GM19351 (cell line): ENCODE results near the gene TMEM255B.

Experiments used
- ATAC-seq: cut with Tn5 transposase; IDR thresholded peaks from one replicate; pipeline ENCODE4 v1.9.1; 2021; ENCODE audit warnings: mild to moderate bottlenecking, moderate library complexity; ENCODE audit not compliant: unreplicated experiment

The TMEM255B gene

DNA sequence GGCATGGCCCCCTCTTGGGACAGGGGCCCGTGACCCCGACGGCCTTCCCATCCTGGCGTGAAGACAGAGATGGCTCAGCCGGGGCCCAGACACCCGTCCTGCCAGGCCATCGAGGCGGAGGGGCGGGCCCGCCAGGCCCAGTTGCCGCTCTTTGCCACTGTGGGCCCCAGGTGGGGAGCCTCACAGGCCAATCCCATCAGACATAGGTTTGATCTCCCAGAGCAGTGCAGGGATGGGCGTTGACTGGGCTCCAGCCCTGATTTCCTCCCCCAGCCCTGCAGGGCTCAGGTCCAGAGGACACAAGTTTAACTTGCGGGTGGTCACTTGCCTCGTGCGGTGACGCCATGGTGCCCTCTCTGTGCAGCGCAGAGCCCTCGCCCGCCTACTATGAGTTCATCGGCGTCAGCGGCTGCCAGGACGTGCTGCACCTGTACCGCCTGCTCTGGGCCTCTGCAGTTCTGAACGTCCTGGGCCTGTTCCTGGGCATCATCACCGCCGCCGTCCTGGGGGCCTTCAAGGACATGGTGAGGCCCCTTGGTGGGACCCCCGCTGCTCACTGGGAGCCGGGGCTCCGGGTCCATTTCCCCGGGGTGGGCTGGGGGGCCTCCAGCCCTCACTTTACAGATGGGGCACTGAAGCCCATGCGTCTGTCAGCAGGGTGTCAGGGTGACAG, 42.4 kb downstream of the TMEM255B start:
- no peak for ATAC-seq

DNA sequence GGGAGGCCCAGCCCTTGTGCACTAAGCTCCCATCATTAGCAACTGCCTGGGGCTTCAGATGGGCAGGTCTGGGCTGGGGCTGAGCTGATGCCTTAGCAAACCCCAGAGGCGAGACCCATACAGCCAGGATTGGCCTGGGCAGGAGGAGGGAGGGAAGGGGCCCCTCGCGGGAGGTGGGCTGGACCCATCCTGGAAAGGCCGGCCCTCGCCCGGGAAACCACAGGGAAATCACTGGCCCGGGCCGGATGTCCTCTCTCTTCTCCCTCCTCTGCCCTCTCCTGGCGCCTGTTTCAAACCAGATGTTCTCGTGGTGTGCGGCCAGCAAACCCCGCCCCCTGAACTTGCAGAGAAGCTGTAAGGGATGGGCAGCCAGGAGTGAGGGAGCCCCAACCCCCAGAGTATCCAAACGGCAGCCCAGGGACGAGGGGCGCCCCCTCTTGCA, 43.1 kb downstream of the TMEM255B start:
- no peak for ATAC-seq

DNA sequence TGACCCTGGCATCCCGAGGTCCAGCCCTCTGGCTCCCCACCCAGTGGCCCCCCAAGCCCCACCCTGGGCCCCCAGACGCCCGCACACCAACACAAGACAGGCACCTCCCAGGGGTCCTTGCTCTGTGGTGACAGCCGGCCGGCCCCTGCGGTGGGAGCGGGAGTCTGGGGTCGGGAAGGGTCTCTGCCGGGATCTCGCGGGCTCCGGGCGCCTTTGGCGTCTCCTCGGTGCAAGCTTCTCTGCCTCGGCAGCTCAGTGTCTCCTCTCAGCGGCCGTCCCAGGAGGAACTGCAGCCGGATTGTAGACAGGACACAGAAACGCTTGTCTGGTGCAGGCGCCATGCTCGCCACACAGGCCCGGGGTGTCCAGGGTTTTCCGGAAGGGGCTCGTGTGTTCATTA, 43.7 kb downstream of the TMEM255B start:
- ATAC-seq: no peak

DNA sequence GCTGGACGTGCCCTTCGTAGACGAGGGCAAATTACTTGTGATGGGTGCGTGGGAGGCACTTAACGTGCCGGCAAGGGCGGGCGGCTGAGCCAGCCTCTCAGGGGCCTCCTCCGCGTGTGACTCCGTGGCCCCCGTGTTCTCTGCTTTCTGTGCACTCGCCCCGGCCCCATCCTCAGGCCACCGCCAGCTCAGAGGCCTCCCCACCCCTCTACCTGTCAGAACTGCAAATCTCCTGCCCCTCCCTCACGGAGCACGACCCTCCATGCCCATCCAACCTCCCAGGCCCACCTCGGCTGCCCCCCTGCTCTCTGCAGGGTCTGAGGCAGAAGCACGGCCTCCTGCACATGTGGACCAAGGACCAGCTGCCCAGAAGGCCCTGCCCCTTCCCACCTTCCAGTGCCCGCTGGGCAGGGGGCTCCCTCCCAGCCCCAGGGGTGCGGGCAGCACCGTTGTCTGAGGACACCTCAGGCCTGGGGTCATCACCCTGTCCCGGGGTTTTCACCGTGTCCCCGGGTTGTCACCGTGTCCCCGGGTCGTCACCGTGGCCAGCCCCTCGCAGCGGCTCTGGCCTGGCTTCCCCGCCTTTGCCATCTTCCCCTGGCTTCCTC, 44.5 kb downstream of the TMEM255B start:
- no peak for ATAC-seq

DNA sequence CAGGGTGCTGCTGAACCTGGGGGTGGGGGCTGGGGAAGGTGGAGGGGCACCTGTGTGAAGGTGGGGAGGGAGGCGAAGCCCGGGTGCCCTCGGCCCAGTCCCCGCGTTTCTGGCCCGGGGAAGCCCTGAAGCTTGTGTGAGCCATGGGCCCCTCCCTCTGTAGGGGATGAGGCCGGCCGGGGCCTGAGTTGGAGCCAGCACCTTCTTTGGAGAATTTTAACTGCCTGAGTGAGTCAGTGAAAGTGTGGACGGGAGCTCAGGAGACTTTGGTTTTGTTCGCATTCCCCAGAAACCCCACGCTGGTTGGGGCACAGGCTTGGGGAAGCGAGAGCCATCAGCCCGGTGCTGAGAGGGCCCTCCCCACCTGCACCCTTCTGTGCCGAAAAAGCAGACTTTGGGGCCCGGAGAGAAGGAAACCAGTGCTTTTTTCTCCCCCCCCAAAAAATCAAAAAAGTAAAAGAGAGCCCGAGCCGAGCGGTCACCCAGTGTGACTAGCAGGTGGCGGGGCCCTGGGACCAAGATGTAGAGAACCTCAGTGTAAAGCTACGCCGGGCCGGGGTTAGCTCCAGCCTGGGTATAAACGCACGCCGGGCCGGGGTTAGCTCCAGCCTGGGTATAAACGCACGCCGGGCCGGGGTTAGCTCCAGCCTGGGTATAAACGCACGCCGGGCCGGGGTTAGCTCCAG, 45.1 kb downstream of the TMEM255B start:
- no peak for ATAC-seq

DNA sequence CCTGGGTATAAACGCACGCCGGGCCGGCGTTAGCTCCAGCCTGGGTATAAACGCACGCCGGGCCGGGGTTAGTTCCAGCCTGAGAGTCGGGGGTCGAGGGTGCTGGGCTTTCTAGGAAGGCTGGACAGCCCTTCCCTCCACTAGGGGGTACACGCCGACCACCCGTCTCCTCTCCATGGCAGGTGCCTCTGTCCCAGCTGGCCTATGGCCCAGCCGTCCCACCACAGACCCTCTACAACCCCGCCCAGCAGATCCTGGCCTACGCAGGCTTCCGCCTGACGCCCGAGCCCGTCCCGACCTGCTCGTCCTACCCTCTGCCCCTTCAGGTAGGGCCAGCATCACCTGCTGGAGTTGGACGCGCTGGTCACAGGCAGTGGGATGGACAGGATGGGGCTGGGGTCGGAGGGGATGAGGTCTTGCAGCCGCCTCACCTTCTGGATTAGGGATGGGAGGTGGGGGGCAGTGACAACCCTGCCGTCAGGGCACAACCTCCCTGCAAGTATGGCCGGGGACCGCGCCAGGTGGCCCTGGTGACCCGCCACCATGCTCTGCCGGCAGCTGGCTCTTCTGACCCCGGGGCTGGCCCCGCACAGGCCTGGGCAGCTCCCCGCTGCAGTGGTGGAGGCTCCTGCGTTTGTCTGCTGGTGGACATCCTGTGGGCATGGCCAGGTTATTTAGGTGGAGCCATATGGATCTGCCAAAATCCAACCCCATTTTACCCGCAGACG, 45.8 kb downstream of the TMEM255B start:
- ATAC-seq: no peak

DNA sequence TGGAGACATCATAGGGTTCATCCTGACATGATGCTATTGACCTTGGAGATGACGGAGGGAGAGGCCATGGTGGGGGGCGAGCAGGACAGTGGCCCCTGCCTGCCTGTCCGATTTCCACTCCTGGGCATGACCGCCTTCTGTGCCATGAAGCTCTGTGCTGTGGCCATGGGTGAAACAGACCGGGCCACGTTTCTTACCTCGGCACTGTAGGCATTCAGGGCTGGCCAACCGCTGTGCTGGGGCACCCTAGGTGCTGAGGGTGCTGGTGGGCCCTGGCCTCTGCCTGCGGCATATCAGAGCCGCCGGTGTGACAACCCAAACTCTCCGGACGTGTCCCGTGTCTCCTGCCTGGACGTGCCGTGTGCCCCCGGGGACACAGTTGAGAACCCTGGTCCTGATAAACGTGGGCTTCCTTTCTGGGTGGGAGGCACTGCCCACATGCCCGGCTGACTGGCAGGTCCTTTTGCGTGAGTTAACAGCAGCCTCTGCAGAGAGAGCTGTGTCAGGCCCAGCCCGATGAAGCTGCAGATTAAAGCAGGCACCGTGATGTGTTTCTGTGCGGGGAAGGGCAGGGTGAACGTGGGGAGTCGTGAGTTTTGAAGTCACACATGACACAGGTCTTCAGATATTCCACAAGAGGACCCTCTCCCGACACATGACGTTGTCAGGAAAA, 46.5 kb downstream of the TMEM255B start:
- no peak for ATAC-seq

DNA sequence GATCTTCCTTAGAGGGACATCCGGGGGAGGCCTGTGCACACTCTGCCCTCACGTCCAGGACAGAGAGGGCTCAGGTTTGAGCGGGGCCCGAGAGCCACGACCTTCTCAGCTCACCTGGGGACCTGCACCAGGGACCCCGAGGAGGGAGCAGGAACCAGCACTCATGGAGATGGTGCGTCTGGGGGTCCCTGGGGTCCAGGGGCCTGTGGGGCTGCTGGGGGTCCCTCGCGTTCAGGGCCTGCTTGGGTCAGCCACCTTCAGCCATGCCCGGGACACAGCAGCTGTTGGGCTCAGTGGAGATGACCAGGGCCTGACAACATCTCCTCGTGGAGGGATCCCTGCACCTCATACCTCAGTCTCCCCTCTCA, 47.1 kb downstream of the TMEM255B start:
- ATAC-seq: no peak

DNA sequence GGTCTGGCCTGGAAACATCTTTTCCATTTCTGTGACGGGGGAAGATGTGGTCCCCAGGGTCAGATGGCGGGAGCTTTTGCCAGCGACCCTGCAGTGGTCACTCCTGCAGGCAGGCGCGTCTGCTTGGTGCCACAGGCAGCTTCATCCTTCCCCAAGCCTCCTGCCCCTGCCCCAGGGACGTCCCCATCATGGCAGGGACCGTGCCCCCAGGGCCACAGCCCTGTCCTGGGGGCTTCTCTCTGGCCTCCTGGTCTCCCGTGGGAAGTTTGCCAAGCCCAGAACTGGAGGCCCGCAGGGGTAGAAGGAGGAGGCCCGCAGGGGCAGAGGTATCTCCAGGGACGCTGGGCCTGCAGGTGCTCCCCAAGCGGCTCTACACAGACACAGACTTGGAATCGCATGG, 47.5 kb downstream of the TMEM255B start:
- ATAC-seq: no peak

DNA sequence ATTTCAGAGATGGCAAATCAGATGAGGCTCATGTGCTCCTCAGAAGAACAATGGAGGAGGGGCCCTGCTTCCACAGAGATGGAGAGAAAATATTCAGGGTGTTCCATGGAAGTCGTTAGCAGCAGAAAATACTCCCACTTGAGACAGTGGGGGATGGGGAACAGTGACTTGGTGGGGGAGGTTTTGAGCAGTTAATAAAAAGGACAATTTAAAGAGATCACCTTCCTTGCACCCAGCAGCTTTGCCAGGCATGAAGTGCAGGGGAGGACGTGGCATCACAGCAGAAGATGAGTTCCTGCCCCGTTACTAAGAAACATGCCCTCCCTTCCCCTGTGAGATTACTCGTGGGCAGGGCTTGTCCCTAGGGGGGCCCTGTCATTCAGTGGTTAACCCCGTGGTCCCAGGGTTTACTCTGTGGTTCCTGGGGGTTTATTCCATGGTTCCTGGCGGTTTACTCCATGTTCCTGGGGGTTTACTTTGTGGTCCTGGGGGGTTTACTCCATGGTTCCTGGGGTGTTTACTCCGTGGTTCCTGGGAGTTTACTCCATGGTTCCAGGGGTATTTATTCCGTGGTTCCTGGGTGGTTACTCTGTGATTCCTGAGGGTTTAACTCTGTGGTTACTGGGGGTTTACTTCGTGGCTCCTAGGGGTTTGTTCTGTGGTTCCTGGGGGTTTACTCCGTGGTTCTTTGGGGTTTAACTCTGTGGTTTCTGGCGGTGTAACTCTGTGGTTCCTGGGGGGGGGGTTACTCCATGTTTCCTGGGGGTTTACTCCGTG, 49.2 kb downstream of the TMEM255B start:
- no peak for ATAC-seq

DNA sequence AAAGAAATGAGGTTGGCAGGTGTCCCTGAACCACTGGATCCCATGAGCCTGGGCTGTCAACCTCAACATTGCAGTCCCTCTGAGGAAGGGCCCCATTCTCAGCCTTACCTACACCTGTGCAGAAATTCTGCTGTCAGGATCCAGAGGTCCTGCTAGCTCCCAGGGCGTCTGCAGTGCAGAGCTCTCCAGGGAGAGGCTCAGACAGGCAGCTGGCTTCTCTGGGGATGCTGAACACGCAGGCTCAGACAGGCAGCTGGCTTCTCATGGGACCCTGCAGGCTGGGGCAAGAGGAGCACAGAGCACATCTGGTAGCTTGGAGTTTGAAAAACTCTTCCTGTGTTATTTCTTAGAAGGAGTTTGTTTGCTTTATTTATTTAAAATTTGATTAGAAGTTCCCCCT, 50.9 kb downstream of the TMEM255B start:
- ATAC-seq: no peak

DNA sequence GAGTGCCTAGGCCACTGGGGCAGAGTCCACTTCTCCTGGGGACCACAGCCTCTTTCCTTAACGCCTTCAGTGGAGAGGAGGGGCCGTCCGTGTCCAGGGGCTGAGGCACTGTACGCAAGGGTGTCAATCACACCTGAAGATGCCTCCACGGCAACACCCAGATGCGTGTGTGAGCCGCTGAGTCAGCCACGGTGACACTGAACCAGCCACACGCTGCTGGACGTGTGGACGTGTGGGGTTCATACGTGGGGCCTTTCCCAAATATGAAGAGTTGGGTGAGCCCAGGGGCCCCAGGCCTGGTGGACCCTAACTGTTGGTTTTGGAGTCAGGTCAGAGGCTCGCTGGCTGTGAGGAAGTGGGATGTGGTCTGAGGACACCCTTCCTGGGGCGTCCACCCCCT, 51.6 kb downstream of the TMEM255B start:
- no peak for ATAC-seq

DNA sequence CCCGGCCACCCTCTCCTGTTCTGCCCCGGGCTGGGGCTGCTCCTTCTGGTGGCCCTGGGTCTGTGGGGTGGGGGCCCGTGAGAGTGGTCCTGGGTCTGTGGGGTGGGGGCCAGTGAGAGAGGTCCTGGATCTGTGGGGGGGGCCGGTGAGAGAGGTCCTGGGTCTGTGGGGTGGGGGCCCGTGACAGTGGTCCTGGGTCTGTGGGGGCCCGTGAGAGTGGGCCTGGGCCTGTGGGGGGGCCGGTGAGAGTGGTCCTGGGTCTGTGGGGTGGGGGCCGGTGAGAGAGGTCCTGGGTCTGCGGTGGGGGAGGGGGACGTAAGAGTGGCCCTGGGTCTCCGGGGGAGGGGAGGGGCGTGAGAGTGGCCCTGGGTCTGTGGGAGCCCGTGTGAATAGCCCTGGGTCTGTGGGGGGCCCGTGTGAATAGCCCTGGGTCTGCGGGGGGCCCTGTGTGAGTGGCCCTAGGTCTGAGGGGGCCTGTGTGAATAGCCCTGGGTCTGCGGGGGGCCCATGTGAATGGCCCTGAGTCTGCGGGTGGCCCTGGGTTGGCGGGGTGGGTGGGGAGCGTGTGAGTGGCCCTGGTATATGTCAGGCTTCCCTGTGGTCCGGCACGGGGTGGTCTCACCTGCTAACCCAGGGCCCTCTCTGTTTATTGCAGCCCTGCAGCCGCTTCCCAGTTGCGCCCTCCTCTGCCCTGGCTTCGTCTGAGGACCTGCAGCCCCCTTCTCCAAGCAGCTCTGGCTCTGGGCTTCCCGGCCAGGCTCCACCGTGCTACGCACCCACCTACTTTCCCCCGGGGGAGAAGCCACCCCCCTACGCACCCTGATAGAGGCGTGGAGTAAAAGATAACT, 52.3 kb downstream of the TMEM255B start:
- ATAC-seq: no peak

DNA sequence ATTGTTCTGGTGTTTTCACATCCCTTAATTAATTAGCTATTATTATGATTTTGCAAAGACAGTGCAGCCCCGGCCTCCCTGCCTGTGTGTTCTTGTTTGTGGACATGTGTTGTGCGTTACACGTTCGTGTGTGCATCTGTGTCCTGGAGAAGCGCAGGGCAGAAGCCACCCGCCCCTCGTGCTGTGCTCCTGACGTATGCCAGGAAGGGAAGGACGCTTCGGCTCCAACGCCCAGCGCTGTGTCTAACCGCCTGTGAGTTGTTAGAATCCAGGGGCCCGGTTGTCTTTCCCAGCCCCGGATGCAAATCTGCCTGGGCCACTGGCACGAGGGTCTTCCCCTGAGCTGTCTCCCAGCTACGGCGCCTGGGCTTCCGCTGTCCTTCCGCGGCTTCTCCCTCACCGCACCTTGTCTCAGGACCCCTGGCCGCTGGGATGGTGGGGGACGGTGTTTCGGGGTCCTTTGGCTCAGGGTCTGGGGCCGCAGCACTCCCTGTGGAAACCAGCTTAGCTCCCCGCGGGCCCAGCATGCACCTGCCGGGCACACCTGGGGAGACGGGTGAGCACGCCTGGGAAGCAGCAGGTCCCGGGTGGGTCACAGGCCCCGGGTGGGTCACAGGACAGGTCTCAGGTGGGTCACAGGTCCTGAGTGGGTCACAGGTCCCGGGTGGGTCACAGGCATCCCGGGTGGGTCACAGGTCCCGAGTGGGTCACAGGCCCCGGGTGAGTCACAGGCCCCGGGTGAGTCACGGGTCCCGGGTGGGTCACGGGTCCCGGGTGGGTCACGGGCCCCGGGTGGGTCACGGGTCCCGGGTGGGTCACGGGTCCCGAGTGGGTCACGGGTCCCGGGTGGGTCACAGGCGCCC, 53.4 kb downstream of the TMEM255B start:
- ATAC-seq: no peak

DNA sequence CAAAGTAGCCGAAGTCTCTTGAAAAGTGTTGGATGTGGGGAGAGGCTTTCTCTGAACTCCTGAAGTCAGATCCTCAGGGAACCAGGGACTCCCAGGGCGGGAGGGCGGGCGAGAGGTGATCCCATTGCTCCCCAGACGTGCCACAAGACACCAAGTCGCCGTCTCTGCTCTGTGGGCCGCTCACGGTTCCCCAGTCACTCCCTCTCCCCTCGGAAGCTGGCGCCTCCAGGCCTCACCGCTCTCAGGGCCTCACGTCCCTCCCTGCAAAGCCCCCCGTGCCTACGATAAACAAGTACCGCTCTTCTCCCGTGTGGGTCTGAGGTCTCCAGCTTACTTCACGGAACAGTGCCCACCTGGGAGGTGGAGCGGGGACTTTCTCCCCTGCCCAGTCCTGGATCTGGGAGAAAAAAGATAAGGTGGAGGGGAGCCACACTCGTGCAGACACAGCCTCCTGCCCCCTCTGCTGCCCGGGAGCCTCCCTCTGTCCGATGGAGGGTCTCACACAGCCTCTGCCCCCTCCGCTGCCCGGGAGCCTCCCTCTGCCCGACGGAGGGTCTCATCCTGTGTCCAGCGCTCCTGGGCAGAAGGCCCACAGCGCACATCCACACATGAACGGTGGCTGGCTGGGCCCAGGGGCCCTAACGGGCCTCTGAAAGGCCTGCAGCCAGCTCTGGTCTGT, 54.2 kb downstream of the TMEM255B start:
- no peak for ATAC-seq

DNA sequence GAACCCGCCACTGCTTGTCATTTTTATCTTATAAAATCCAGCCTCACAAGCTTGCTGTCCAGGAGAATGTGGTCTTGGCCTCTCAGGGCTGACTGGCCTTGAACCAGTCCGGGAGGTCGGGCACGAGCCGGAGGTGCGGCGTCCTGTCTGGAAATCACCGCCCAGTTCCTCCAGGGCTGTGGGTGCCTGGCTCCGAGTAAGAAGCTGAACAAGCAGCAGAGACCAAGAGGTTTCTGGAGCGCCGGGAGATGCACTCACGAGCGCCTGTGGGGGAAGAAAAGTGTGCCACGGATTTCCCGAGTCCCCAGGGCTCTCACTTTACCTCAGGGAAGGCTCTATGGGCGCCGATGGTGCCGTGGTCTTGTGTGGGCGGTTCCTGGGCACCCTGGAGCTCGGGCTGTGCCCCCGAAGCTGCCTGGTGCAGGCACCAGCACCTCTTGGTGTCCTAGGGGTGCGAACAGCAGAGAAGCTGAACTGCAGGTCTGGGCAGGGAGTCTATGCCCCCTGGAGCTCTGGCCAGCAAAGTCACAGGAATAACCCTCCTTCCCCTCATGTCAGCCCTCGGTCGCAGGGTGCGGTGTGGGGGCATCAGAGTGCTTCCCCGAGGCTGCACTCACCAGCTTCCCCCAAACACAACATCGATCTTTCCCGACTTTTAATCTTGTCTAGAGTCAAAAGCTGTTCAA, 54.9 kb downstream of the TMEM255B start:
- no peak for ATAC-seq

DNA sequence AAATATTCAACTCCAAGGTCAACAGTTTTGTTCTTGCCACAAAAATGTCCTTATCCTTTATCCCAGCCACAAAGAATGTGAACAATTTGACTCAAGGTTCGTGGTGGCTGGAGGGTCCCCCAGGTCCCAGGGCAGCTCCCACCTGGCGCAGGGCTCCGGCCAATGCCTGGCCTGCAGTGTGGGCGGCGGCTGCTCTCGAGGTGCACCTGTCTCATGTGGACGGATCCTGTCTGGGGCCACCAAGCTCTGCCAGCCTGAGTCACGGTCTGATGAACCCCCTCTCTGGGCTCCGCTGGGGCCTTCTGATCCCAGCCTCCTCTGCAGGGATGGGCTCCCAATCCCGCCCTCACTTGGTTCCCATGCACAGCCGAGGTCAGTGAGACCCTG, 55.4 kb downstream of the TMEM255B start:
- no peak for ATAC-seq
